Endometrial microvascular endothelial cells (primary cell): ENCODE results near the gene DOK3. TPM values are rescaled to one million over a fixed set of nuclear protein-coding genes. Genes with fewer than 3 reads are reported as not detected.

Source experiments
- in situ Hi-C: cut with HindIII; loops from 2 replicates; pipeline ENCODE4 v1.10.0; 2017; ENCODE audit warnings: low sequenced_read_pairs, low pct_unique_long_range_greater_than_20kb; ENCODE audit errors: inconsistent ontology term
- total RNA-seq: library from RNA; depleted of rRNA; stranded (reverse); fragments of >200 nt; gene quantifications from one replicate; pipeline ENCODE4 v1.2.3, GENCODE V29; 2015; ENCODE audit errors: inconsistent ontology term

The DOK3 gene
- total RNA-seq, 1 donor from 2014 or later = 3.0 TPM

GRCh38 chr5:177501874-177502678, 7.5 kb downstream of the DOK3 start:
- in situ Hi-C loops = no loop called here

GRCh38 chr5:177500685-177501522, 8.7 kb downstream of the DOK3 start:
- in situ Hi-C loops = no loop called here

- in situ Hi-C loops = no loop called here
These were observed 9.8 kb downstream of the DOK3 start for GRCh38 chr5:177499842-177500241.

- in situ Hi-C loops = no loop called here
These were observed 11.4 kb downstream of the DOK3 start for GRCh38 chr5:177498013-177498787.

GRCh38 chr5:177497292-177498012, 12.2 kb downstream of the DOK3 start, which contains the start of gene PDLIM7:
TSS of gene PDLIM7 (minus strand) at chr5:177497604. CDS start at chr5:177496512, 1,092 bp downstream.
- in situ Hi-C loops = no loop called here

- in situ Hi-C loops = no loop called here
These were observed 12.8 kb downstream of the DOK3 start for GRCh38 chr5:177496727-177497291.

GRCh38 chr5:177496070-177496726, 13.4 kb downstream of the DOK3 start:
- in situ Hi-C loops = no loop called here

GRCh38 chr5:177495243-177496060, 14.2 kb downstream of the DOK3 start:
- in situ Hi-C loops = no loop called here

- in situ Hi-C loops = no loop called here
These were observed 15.1 kb downstream of the DOK3 start for GRCh38 chr5:177494346-177495195.

GRCh38 chr5:177493795-177494345, 15.8 kb downstream of the DOK3 start:
- in situ Hi-C loops = no loop called here

- in situ Hi-C loops = no loop called here
These were observed 16.8 kb downstream of the DOK3 start for GRCh38 chr5:177492841-177493240.

GRCh38 chr5:177491983-177492746, 17.5 kb downstream of the DOK3 start:
- in situ Hi-C loops = no loop called here

- in situ Hi-C loops = no loop called here
These were observed 18.1 kb downstream of the DOK3 start for GRCh38 chr5:177491429-177491945.

GRCh38 chr5:177490992-177491391, 18.6 kb downstream of the DOK3 start:
- in situ Hi-C loops = no loop called here
